Stomach (tissue), 4 donors: ENCODE measurements around the gene ATP6V1C2.

Experiments
- CTCF ChIP-seq, 7 experiments: fragments of 450-650 bp in 4 of 7; fragments of 200-600 bp in 3 of 7; sonication (generic) in 3 of 7; IDR thresholded peaks; one replicate each; pipeline ENCODE4 v1.5.1; 2016 to 2019; ENCODE audit warnings: antibody characterized with exemption in 7 of 7, control low read depth in 2 of 7, mild to moderate bottlenecking in 1 of 7
- EP300 ChIP-seq: sonication (generic); formaldehyde crosslinking; IDR thresholded peaks from one replicate; pipeline ENCODE4 v1.6.1; 2017; ENCODE audit warnings: antibody characterized with exemption
- POLR2A ChIP-seq, 4 donors: fragments of 450-650 bp; IDR thresholded peaks; one replicate each; pipeline ENCODE4 v1.6.1; 2016; ENCODE audit warnings: antibody characterized with exemption in 4 of 4, control low read depth in 2 of 4, mild to moderate bottlenecking in 1 of 4, moderate library complexity in 1 of 4
- POLR2AphosphoS5 ChIP-seq, 3 donors: sonication (generic); formaldehyde crosslinking; IDR thresholded peaks; one replicate each; pipeline ENCODE4 v1.6.1; 2016; ENCODE audit warnings: antibody characterized with exemption in 3 of 3

GRCh38 chr2:10802657-10803056, 81.2 kb downstream of the ATP6V1C2 start:
- no peak for TF ChIP-seq CTCF (IDR thresholded peaks at IDR 0.05)
- no peak for TF ChIP-seq EP300
- no peak for TF ChIP-seq POLR2AphosphoS5 (IDR thresholded peaks at IDR 0.05)
- no peak for TF ChIP-seq POLR2A (IDR thresholded peaks at IDR 0.05)
